ENCODE measurements around the gene FASTK.

Gene FASTK

DNA sequence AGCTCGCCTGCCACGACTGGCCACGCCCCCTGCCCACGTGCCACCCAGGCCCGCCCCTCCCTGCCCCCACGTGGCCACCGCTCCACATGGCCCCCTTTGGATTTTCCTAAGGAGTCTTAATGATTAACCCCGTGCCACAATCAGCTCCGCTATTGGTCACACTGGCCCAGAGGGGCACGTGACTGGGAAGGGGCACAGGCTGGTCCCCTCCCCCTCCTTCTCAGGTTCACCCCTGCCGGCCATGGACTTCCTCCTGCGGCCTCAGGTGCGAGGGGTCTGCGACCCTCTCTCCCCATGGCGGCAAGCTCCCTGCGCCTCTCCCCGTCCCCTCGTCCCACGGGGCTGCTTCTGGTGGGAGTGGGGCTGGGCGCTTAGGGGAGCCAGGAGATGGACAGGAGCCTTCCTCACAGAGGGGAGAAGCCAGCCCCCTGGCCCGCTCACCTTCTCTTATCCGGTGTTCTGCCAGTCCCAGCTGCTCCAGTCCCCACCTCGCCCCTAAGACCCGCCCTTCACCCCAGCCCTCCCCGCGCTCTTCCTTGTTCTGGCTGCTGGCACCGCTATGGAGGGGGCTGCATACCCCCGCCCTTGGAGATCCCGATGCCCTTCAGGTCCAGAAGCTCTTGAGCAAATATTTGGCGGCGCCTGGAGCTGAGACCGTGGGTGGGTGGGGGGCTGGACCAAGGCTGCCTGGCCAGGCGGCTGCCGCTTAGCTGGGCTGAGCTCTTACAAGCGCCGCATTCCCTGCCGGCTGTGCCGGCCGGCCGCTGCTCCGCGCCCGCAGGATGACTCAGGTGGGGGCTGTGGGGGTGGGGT, 18.0 kb downstream of the FASTK start:
- DNase-seq: no peak

DNA sequence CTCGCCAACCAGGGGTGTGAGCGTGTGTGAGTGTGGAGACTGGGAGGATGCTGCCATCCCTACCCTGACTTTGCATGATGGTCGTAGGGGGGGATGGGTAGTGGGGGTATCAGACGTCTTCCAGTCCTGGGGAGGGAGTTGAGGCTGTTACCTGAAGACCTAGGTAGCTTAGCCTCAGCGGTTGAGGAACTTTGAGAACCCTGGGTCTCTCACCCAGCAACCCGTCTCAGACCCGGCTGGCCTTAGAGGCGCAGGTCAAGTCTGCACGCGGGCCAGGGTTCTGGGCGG, 18.6 kb downstream of the FASTK start:
- DNase-seq: no peak

GRCh38 chr7:151061213-151062110, 19.1 kb downstream of the FASTK start:
- DNase-seq: no peak

GRCh38 chr7:151060416-151061212, 20.0 kb downstream of the FASTK start:
- no peak for DNase-seq

DNA sequence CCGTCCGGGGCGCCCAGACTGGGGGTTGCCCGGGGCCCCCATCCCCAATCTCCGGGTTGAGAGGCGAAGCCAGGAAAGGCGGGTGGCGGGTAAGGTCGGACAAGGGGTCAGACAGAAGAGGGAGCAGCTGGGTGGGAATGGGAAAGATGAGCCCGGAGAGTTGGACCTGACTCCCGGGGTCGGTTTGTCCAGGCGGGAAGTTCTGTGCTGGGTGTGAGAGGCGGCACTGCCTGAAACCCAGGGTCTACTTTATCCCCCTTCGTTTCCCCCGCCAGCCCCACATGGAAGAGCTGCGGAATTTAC, 20.5 kb downstream of the FASTK start:
- no peak for DNase-seq

- peak; percentile 59 for DNase-seq
Observed at GRCh38 chr7:151059367-151060112, 21.1 kb downstream of the FASTK start, which contains the start of gene SLC4A2. Gene SLC4A2 (plus strand): TSS chr7:151059589. CDS start chr7:151061988, 2,399 bp downstream.

- DNase-seq: peak; percentile 24
Observed at GRCh38 chr7:151058781-151059366, 21.7 kb downstream of the FASTK start.

DNA sequence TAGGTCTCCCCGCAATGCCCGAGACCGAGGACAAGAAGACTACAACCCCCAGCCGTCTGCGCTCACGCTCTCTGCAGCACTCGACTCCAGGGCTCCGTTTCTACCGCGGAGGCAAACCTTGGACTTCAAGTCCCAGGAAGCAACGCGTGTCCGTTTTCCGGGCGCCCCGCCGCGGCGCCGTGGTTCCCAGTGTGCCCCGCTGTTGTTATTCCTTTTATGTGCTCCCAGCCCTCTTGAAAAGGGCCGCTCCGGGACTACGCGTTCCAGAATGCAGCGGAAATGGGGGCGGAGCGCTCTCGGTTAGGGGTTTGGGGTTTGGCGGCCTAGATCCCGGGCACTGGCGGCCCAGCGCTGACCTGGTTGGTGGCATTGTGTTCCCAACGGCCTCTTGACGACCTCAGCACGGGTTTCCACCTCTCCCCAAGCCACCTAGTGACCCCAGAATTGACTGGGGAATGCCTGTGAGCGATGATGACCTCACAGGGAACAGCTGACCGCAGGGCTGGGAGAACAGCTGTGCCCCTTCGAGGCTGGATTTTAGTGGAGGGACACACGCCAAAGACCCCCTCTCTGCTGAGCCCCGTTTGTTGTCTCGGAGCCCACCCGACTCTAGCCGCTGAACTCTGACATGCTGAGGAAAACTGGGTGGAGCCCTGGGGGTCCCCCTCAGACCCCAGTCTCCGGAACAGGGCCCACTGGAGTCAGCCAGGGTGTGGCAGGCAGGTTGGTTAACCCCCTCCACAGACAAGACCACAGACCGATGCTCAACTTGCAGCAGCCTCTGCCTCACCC, 22.4 kb downstream of the FASTK start:
- DNase-seq: peak; percentile 98

DNA sequence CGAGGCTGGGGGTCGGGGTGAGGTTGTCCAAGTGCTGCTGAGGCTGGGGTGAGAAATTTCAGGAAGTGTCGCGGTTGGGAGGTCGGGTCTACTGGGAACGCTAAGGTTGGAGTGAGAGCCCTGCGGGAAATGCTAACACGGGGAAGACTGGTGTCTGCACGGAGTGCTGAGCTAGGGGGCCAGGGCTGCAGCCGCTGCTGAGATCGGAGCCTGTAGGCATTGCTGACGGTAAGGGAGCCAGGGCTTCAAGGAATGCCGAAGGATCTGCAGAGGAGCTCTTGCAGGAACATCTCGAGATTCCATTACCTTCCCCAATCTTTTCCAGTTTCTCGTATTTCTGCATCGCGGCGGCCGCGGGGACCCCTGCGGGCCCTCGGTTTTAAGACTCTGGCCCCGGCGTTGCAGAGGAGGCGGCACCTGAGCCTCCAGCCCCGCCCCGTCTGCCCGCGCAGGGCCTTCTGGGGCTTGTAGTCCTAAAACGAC, 23.1 kb downstream of the FASTK start, which contains the start of gene CDK5:
Gene CDK5 (minus strand): TSS at position 392 of the 483 bp plus-strand sequence. CDS start 49 bp downstream, at position 343.
- no peak for DNase-seq

DNA sequence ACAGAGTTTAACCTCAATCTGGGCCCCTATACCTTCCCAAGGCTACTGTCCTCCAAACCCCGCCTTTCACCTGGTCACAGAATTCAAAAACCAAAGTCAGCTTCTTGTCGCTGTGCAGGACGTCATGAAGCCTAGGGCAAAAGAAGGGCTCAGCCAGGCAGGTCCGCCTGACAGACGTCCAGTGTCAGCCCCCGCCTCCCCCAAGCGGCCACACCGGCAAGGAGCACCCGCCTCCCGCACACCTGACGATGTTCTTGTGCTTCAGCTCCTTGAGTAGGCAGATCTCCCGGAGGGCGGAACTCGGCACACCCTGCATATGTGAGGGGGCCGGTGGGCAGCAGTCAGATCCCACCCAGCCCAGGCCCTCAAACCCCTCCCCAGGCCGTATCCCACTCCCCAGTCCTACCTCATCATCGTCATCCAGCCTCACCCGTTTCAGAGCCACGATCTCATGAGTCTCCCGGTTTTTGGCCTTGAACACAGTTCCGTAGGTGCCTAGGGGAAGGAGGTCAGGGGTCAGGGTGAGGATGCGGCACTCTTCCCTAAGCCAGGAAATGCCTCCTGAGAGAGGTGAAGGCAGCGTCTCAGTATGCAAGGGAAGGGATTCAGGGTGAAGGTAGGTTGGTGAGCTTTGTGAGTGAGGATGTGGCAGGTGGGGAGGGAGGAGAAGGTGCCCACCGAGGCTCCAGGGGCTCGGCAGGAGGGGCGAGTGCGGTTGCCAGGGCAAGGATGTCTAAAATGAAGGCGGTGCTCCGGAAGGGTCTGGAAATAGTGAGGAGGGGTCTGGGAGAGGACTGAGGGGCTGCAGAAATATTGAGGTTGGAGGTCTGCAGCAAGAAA, 23.7 kb downstream of the FASTK start:
- DNase-seq: no peak

DNA sequence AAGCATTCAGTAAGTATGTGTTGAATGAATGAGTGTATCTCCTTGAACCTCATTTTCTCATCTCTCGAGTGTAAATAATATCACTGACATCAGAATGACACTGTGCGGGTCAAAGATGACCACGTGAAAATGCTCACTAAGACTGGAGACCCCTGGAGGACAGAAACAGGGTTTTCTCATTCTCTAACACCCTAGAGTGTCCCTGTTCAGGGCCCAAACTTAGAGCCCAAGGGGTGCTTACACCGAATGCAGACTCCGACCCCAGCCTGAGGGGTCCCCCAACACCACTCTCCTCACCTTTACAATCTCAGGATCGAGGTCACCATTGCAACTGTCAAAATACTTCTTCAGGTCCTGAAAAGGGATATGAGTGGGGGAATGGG, 24.3 kb downstream of the FASTK start:
- no peak for DNase-seq

DNA sequence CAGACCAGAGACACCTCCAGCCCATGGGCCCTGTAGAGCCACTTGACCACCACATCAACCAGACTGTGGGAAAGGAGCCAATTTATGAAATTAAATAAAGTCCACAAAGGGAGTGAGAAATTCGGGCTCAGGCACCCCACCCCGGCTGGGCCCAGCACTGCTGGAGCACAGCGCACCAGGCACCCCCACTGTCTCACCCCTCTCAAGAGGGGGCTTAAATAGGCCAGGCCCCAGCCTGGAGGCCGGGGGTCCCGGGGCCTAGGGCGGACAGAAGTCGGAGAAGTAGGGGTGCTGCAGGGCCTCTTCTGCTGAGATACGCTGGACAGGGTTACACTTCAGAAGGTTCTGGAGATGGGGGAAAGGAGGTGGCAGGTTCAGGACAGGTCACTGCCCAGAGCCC, 26.9 kb downstream of the FASTK start:
- no peak for DNase-seq

GRCh38 chr7:151053096-151053495, 27.5 kb downstream of the FASTK start:
- peak; percentile 5 for DNase-seq

DNA sequence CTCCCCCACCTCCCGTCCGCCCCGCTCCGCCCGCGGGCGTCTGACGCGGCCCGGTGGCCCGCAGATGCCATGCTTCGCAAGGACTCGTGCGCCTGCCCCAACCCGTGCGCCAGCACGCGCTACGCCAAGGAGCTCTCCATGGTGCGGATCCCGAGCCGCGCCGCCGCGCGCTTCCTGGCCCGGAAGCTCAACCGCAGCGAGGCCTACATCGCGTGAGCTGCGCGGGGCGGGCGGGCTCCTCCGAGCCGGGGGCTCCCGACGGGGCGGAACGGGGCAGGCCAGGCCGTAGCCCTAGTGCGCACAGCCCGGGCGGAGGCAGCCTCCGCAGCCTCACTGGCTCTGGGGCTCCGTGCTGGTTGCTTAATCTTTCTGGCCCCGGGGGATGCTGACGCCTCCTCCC, 29.5 kb downstream of the FASTK start:
- peak; percentile 50 for DNase-seq

GRCh38 chr7:151048911-151049463, 31.6 kb downstream of the FASTK start:
- DNase-seq: no peak

DNA sequence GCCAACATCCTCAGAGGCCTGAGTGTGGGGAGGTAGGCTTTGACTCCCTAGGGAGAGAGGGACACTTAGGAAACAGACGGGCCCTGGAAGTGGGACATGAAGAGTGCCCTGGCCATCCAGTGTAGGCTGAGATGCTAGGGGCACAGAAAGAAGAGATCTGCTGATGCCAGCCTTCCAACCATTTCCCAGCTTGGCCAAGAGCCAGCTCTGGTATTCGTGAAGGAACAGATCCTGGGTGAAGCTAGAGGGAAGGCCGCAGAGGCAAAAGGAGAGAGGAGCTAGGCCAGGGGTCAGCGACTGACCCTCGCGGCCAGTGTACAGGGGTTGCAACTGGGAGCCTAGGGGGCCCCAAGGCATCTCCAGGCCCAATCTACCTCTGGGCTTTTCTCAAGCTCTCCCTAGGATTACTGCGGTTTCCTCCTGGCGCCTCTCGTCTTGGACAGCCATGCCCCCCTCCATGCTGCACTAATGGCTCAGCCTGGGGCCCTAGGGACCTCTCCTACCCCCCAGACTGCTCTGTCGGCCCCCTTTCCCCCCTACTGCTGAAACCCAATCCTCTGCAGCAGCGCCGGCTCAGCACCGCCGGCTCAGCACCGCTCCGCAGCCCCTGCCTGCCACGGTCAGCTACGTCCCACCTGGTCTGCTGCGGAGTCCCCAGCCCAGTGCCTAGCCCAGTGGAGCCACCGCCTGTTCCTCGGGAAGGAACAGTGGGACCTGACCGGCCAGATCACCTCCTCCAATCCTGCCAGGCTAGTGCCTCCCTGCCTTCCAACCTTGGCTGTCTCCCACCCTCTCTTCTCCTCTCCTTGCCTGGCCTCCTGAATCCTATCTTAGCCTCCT, 32.4 kb downstream of the FASTK start, which contains the start of gene ASIC3:
Gene ASIC3 (plus strand): TSS at position 556 of the 840 bp plus-strand sequence. CDS start 355 bp downstream, outside the sequence.
- no peak for DNase-seq

DNA sequence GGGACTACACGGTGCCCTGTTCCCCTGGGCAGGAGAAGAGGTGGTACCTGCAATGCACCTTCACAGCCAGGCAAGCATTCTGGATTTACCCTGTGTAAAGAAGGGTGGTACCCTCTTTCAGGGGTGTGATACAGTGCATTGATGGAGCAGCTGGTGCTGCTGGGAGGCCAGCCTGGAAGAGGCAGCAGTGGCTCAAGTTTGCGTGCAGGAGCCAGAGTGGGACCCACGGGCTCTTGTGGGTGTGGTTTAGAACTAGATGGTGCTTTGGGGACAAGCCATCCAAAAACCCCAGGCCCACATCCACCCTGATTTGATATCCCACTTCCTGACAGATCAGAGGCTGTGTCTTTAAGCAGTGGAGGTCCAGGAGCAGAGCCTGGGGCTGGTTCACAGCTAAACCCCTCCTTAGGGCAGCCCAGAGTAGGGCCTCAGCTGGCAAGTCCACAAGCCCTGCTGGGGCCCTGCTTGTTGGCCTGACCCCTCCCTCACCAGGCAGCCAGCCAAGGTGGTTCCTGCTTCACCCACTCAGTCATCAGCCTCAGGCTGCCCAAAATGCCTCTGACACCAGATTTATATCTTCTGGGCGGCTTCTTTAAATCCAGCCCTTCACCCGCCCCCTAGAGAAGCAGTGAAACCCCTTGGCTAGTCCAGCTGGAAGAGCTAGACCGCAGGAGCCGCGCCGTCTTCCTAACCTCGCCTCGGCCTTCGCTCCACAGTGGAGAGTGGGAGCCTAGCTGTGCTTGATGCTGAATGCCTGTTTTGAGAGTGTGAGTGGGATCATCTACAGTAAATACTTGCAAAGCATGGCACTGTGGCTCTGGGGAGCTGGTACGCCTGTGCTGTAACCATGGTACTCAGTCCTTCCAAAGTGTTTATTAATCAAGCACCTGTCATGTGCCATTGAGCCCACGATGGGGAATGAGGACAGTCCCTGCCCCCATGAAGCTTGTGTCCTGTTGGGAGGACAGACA, 33.7 kb downstream of the FASTK start:
- no peak for DNase-seq

All from MV-4-11 (cell line).